OCI-M2 (cell line): ENCODE data around the gene IRF2.

Experiments used
- DNase-seq: peaks from one replicate; lab custom pipeline; 2025; ENCODE audit not compliant: unreplicated experiment; lab: John Stamatoyannopoulos, UW

The IRF2 gene

DNA sequence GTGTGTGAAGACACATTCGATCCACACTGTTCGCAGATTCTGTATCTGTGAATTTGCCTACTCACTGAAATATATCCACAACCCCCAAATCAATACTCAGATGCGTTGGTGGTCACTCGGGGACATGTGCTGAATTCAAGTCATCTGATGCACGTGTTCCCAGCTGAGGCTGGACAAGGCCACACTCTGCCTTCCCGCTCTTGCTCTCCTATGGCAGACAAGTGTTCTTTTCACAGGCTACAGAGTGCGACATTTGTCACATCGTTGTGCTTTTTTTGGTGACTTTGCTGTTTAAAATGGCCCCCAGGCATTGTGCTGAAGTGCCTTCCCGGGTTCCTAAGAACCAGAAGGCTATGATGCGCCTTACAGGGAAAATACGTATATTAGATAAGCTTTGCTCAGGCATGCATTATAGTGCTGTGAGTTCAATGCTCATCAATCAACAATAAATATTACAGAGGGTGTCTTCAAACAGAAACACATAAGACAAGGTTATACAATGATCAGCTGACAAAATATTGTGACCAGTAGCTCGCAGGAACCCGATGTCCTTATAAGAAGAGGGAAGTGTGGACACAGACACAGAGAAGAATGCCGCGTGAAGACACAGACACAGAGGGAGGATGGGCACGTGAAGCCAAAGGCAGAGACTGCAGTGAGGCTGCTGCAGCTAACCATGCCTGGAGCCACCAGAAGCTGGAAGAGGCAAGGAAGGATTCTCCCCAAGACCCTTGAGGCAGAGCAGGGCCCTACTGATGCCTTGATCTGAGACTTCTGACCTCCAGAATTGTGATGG is 42.0 kb downstream of the IRF2 start:
- DNase-seq, result no peak

DNA sequence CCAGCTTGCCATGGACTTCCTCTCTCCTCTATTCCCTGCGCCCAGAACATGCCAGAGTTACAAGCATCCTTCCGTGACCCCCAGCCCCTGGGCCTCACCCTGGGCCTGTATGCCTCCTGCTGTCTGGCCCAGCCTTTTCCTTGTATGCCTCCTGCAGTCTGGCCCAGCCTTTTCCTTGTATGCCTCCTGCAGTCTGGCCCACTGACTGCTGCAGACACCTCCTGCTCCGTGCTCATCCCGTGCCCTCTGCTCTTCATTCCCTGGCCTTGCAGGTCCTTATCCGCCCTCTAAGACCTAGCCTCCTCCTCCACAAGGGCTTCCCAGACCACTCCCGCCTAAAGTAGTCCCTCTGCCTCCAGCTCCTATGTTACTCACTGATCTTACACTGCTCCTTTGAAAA is 44.2 kb downstream of the IRF2 start:
- DNase-seq, result no peak

DNA sequence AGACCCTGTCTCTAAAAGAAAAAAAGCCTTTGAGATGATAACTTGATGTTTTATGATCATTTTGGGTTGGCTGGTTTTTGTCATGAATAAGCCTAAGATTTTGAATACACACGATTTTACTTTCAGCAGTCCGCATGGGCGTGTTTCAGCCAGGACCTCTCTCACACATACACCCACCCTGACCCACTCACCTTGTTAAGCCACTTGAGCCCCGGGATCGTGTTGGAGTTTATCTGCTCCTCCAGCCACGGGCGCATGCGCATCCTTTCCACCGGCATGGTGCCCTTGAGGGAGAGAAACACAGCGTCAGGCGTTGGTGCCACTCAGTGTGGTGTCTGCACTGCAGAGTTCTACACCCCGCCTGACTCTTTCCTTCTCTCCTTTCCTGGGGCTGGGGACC is 45.6 kb downstream of the IRF2 start:
- no peak for DNase-seq

DNA sequence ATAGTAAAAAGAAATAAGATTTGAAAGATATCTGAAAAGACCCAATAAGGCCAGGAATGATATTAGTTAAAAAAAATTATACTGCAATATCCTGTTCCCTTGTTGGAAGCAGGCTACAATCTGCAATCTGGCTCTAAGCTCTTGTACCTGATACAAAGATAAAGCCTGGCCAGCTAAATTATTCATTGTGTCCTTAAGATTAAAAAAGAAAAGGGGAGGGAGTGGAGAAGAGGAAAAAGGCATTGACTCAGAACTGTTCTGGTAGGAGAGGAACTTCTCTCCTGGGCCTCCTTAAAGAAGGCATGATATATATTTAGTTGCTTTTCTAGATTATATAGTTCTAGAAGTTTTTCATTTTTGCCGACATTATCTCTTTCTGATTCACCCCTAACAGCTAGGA is 46.7 kb downstream of the IRF2 start:
- no peak for DNase-seq

DNA sequence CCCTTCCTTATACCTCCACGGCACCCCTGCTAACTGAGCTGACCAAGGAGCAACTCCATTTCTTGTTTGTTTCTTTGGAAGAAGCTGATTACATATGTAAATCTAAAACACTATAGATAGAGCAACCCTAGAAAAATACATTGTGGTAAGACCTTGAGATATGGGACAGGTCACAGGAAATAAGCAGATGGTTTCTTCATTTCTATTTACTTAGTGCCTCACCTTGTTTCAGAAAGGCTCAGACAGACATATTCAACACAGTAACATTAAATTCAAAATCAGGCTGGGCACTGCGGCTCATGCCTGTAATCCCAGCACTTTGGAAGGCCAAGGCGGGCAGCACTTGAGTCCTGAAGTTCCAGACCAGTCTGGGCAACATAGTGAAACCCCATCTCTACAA is 47.3 kb downstream of the IRF2 start:
- no peak for DNase-seq

DNA sequence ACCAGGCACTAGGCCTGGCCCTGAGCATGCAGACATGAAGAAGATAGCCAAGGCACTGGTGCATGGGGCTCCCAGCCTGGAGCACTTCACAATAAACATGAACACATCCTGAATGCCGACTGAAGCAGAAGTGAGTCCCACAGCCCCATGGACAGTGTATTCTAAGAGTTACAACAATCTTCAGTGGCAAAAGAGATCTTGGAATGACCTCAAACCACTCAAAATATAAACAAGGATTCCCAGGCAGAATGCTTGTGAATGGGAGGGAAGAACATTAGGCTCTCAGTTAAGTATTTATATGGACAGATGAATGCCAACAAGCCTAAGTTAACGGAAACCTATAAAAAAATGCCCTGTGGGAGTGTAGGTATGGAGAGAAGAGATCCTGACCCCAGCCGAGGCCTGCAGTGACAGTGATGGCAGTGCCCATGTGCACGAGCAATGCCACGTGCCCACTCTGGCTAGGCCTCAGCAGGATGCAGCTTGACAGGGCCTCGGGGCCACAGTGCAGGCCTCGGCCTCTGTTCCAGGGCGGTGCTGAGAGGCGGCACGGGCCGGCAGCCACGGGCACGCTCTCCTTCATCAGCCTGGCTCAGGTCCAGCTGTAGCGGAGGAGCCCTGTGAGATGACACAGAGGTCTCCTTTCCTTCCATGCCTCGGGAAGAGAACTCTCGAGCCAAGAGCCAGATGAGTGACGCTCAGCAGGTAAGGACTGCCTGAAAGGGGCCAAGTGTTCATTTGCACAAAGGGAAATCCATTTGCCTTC is 49.2 kb downstream of the IRF2 start:
- DNase-seq, result no peak

DNA sequence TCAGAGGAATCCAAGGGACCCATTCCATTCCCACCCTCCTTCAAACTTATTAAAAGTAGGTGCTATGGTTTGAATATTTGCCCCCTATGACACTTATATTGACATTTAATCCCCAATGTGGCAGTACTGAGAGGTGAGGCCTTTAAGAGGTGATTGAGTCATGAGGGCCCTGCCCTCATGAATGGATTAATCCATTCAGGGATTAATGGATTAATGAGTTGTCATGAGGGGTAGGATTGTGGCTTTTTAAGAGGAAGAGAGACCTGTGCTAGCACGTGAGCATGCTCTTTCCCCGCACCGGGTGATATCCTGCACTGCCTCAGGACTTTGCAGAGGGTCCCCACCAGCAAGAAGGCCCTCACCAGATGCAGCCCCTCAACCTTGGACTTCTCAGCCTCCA is 50.1 kb downstream of the IRF2 start:
- DNase-seq, result no peak

DNA sequence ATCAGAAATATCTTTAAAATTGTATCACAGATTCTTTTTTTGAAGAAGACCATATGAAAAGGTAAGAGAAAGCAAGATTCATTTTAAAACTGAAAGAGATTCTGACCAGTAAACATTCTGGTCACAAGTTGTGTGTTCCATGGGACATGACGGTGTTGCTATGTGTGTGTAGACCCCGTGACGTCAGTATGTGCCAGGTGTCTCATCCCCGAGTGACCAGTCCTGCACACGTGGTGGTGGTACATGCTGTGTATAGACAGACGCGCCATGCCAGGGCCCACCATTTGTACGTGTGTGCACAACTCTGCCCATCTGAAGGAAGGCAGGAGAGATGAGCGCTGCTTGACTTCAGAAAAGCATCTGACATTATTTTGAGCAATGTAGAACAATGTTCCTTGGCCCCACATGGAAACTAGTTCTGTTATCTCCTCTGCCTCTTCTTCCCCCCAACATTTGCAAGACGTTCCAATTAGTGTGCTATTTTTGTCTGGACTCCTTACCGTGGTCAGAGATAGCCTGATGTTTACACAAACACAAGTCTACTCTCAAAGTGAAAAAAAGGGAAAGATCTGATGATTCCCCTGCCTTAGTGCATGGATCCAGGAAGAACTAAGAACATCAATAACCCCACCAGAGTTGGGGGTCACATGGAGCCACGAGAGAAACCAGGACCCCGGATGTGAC is 51.2 kb downstream of the IRF2 start:
- no peak for DNase-seq

DNA sequence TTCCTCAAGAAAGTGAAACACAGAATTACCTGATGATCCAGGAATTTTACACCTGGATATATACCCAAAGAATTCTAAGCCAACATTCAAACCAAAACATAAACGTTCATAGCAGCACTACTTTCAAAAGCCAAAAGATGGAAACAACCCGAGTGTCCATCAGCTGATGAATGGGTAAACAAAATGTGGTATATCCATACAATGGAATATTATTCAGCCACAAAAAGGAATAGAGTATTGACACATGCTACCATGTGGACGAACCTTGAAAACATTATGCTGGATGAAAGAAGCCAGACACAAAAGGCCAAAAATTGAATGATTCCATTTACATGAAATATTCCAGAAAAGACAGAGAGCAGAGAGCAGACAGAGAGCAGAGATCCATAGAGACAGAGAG is 52.0 kb downstream of the IRF2 start:
- no peak for DNase-seq

DNA sequence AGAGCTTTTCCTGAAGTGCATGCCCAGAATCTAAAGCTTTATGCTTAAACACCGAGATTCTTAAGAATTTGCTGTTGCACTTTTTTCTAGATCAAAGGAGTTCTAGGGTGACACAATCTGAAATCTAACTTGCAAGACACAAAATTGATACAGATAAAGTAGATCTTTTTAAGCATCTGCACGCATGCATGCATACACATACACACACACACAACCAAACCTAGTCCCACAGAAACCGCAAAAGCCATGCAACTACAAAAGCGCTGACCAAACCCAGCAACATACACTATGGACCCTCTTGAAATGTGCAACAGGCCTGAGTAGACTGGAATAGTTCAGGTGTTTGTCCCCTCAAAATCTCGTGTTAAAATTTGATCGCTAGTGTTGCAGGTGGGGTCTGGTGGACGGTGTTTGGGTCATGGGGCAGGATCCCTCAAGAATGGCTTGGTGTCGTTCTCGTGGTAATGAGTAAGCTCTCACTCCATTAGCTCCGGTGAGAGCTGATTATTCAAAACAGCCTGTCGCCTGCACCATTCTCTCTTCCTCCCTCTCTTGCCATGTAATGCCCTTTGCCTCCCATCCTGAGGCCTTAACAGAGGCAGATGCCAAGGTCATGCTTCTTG is 52.7 kb downstream of the IRF2 start:
- no peak for DNase-seq

DNA sequence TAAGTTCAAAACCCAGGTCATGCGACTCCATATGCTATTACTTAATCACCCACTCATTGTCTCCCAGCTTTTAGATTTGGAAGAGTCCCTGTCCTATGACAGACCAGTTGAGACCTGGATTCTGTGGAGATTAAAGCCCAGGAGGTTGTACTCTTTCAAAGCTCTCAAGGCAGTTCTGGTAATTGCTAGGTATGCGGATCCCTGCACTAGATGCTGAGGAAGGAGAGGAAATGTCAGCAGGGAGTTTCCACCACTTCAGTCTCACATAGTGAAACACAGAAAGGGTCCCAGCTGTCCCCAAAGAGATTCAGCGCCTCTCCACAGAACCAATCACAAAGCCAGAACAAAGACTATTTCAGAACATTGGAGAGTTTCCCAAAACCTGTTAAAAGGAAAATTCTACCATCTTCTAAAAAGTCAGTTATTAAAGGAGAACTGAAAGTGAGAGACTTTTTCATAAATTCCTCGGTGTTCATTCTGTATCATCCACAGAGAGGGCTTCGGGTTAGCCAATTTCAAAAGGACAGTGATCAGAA is 53.4 kb downstream of the IRF2 start:
- no peak for DNase-seq

DNA sequence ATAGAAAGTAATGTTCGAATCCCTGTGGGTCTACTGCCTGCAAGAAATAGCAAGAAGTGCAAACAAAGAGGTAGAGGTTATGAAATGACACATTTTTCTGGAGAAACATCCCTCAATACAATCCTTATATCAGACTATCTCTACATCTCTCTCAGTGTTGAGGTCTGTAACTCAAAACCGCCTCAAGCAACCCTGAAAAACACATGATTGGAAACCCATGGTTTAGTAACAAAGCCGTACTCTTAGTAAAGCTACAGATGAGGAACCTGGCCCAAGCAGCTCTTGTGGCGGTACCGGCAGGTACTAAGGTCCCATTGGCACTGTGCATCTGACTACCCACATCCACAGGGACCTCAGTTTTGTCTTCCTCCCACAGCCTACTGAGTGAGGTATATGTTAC is 53.9 kb downstream of the IRF2 start:
- DNase-seq, result no peak

DNA sequence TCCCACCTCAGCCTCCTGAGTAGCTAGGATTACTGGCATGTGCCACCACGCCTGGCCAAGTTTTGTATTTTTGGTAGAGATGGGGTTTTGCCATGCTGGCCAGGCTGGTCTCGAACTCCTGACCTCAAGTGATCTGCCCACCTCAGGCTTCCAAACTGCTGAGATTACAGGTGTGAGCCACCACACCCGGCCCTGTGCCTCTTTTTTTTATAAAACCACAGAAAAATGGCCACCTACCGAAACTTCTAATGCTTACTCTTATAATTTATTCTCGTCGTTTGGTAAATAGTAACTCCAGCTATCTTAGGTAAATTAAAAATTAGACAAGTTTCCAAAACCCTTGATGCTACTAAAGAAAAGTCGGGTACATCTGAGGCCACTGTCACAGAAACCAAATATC is 54.4 kb downstream of the IRF2 start:
- no peak for DNase-seq

DNA sequence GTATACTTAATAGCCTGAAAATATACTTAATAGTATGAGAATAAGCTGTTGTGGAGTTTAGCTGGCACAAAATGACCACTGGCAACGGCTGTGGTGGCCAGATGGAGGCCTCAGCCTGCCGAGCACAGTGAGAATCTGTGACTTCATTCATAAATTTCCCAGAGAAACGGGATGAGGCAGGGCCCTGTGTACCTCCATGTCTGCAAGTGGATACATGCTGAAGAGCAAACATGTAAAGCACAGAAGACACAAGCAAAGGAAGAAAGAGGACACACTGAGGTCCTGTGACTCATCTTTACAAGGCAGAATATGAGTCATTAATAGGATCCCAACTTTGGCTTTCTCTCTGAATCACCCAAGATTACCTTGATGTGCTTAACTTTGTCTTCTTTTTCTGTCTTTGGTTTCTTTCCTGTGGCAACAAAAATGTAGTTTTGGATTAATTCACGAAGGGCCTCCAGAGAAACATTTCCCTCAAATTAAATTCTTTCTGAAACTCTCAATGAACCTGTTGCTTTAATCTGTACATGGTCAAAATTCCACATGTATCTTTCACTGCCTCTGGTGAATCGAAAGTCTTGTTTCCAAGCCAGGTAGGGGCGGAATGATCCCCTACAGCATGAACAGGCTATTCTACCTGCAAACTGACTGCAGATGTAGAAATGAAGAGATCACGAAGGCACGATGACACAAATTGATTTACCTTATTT is 56.4 kb downstream of the IRF2 start:
- no peak for DNase-seq

DNA sequence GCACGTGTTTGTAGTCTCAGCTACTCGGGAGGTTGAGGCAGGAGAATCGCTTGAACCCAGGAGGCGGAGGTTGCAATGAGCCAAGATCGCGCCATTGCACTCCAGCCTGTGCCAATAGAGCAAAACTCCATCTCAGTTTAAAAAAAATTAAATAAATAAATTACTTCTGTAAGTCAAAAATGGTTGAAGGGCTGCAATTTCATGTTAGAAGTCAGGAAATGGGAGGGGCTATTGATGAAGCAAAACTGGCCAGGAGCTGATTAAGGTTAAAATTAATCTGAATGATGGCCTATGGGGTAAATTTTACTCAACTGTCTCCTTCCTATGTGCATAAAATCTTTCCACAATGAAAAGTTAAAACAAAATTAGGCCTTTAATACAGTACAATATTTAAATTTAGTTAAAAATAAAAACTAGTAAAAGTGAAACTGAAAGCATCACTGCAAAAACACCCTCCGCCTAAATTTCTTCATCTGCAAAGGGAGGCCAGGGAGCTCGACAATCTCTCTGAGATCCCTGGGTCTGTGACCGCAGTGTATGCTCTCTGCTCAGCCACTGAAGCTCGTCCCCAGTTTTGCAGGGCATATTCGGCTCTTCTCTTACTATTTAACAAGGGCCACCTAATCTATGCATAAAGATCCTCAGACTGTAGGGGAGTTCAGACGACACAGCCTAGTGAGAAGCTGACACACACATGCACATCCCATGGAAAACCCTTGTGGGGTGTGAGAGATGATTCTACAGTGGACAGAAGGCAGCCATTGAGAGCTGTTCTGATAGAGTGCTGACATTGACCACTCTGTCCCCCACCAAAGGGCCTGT is 57.2 kb downstream of the IRF2 start:
- no peak for DNase-seq

DNA sequence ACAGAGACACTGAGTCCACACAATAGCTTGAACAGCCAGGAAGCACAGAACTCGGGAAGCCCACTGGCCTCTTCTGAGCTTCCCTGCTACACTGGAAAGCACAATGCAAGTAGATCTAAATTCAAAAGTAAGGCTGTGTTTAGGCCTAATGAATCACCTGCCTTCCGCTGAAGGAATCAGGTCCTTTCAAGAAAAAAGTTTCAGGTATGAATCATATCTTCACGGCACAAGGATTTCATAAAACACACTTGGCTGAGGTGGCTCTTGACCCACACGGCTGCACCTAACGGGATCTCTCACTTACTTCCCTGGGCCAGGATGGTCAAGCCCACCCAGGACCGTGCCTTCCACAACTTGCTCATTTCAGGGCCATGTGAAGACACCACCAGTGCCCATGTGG is 59.3 kb downstream of the IRF2 start:
- DNase-seq, result no peak

DNA sequence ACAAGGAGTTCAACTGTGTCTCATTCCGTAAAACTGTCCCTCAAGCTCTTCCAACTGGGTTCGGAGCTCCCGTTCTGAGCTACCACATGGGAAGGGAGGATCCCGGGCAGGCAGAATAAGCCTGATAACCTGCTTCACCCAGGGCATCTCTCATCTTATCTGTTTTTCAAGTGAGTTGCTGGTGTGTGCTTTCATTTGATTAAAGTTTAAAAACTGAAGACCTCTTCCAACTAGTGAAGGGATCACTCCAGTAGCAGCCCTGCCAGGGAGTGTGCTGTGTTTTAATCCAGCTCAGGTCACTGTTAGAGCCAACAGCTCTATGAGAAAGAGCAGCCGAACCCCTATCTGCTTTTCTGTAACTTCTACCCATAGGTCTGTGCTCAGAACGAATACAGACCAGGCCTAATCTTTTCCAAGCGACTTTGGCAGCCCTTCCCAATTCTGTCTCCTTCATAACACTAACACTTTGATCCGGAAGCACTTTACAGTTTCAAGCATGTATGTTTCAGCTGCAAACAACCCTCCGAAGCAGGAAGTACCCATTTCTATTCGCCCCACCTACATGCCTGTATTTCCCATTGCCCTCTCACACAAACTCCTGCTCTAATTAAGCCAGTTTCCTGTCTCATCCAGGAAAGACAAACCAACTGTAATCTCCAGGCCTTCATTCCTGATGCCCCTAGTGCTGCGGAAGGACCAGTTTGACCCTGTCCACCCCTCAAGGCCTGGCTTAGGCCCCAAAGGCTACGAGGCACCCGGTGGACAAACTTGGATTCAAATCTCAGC is 60.9 kb downstream of the IRF2 start:
- DNase-seq, result peak; percentile 4

DNA sequence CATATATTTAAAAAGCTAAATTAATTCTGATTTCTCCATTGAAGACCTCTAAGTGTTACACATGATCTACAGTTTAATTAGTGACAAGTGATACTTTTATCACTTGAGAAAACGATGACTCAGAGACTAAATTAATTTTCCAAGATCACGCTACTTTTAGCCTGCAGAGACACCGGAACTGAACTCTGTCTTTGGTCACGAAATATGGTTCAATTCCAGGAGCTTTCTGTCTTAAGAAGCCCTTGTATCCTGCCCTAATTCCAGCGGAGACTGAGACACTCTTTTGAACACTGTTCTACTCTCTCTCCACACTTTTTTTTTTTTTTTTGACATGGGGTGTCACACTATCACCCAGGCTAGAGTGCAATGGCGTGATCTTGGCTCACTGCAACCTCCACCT is 63.6 kb downstream of the IRF2 start:
- DNase-seq, result no peak
